Right atrium auricular region (tissue), 2 donors: Measurements from ENCODE around the gene CMTM5. TPM values are rescaled to one million over a fixed set of nuclear protein-coding genes. Genes with fewer than 3 reads are reported as not detected.
A peak's percentile ranks its signal among the peaks of the same experiment; 100 is the strongest.

Experiments used
- DNase-seq: peaks from one replicate; pipeline ENCODE4 v3.0.0-alpha.2; 2019; ENCODE audit warnings: low spot score
- H3K27ac ChIP-seq, 2 donors: fragments of 200-600 bp; sonication (generic); 1 replicate in 1 of 2; 2 replicates in 1 of 2; pipeline ENCODE4 v1.5.1; 2016 to 2019
- H3K27me3 ChIP-seq, 2 donors: fragments of 200-600 bp; sonication (generic); one replicate each; pipeline versions ENCODE4 v1.5.1 to v1.6.0; 2017 to 2019
- H3K36me3 ChIP-seq: fragments of 200-600 bp; sonication (generic); one replicate; pipeline ENCODE4 v1.5.1; 2016
- H3K4me1 ChIP-seq, 2 donors: fragments of 200-600 bp; sonication (generic); one replicate each; pipeline versions ENCODE4 v1.5.1 to v1.6.0; 2017 to 2019
- H3K4me3 ChIP-seq, 2 donors: fragments of 200-600 bp; sonication (generic); 1 replicate in 1 of 2; 2 replicates in 1 of 2; pipeline ENCODE4 v1.5.1; 2017 to 2019; ENCODE audit warnings: mild to moderate bottlenecking in 1 of 2, moderate library complexity in 1 of 2
- H3K9me3 ChIP-seq, 2 donors: fragments of 200-600 bp; sonication (generic); one replicate each; pipeline ENCODE4 v1.5.1; 2019
- CTCF ChIP-seq, 2 donors: fragments of 200-600 bp; sonication (generic); IDR thresholded peaks; one replicate each; pipeline ENCODE4 v1.5.1; 2019; ENCODE audit warnings: antibody characterized with exemption in 2 of 2
- total RNA-seq, 2 donors: library from RNA; depleted of rRNA; stranded (reverse); fragments of >200 nt; gene quantifications; one replicate each; pipeline ENCODE4 v1.1.0, GENCODE V29; 2016

Gene CMTM5
- total RNA-seq, 2 donors from 2014 or later = not detected

- H3K27me3 ChIP-seq = no peaks in the 10 kb centered on the region
- H3K27ac ChIP-seq = peak overlapping the region; percentile 84
- no peaks in the 10 kb centered on the region for H3K9me3 ChIP-seq
- H3K4me1 ChIP-seq = peaks cover 0 to 3% of the 10 kb centered on the region in 2 donors
- H3K4me3 ChIP-seq = peak overlapping the region in 1 of 2 donors; percentile 30
- no peak for DNase-seq
- H3K36me3 ChIP-seq = peaks cover 41% of the 10 kb centered on the region
- no peak for TF ChIP-seq CTCF (IDR thresholded peaks at IDR 0.05)
These were observed 35.0 kb downstream of the CMTM5 start for GRCh38 chr14:23411563-23412525.

GRCh38 chr14:23413681-23414080 is 36.8 kb downstream of the CMTM5 start:
- Histone ChIP-seq H3K4me3 (no peak overlapping the region), H3K27ac (peak overlapping the region; percentile 84), H3K4me1 (peaks cover 0 to 3% of the 10 kb centered on the region in 2 donors), H3K36me3 (peaks cover 41% of the 10 kb centered on the region), H3K9me3 (no peaks in the 10 kb centered on the region), H3K27me3 (no peaks in the 10 kb centered on the region)
- no peak for DNase-seq
- no peak for TF ChIP-seq CTCF (IDR thresholded peaks at IDR 0.05)

- no peak for DNase-seq
- H3K27me3 ChIP-seq = no peaks in the 10 kb centered on the region
- no peaks in the 10 kb centered on the region for H3K9me3 ChIP-seq
- peaks cover 44% of the 10 kb centered on the region for H3K36me3 ChIP-seq
- H3K27ac ChIP-seq = peak overlapping the region; percentile 84
- no peak for TF ChIP-seq CTCF (IDR thresholded peaks at IDR 0.05)
- H3K4me1 ChIP-seq = peaks cover 0 to 3% of the 10 kb centered on the region in 2 donors
- H3K4me3 ChIP-seq = no peak overlapping the region
These were observed 37.4 kb downstream of the CMTM5 start for GRCh38 chr14:23414254-23414653.

- H3K4me1 ChIP-seq = peaks cover 0 to 3% of the 10 kb centered on the region in 2 donors
- peak overlapping the region; percentile 84 for H3K27ac ChIP-seq
- H3K9me3 ChIP-seq = no peaks in the 10 kb centered on the region
- no peak overlapping the region for H3K4me3 ChIP-seq
- peaks cover 48% of the 10 kb centered on the region for H3K36me3 ChIP-seq
- TF ChIP-seq CTCF (IDR thresholded peaks at IDR 0.05) = no peak
- no peak for DNase-seq
- H3K27me3 ChIP-seq = no peaks in the 10 kb centered on the region
These were observed 38.3 kb downstream of the CMTM5 start for GRCh38 chr14:23414906-23415820.

- H3K36me3 ChIP-seq = peaks cover 58% of the 10 kb centered on the region
- DNase-seq = no peak
- TF ChIP-seq CTCF (IDR thresholded peaks at IDR 0.05) = no peak
- peak overlapping the region; percentile 21 to 84 for H3K27ac ChIP-seq
- no peak overlapping the region for H3K4me3 ChIP-seq
- H3K9me3 ChIP-seq = no peaks in the 10 kb centered on the region
- peaks cover 0 to 3% of the 10 kb centered on the region in 2 donors for H3K4me1 ChIP-seq
- no peaks in the 10 kb centered on the region for H3K27me3 ChIP-seq
These were observed 39.3 kb downstream of the CMTM5 start for GRCh38 chr14:23415821-23416778.
